Cardiac muscle cell (in vitro differentiated cells and primary cell): ENCODE measurements around the gene TJP3. TPM values are rescaled to one million over a fixed set of nuclear protein-coding genes. Genes with fewer than 3 reads are reported as not detected.
"Not testable (repeated sequence)": the region's sequence is repeated elsewhere in the genome, so short reads cannot be mapped to it uniquely, and the experiment has no call there.

Source experiments
- DNase-seq, 2 donors: peaks; one replicate each; pipeline versions ENCODE4 v3.0.0 to v3.0.0-alpha.2; 2010 to 2017; ENCODE audit warnings: low read depth in 1 of 2, low spot score in 1 of 2
- H3K27ac ChIP-seq: fragments of 200-600 bp; sonication (generic); 2 replicates; pipeline ENCODE4 v1.5.1; 2016
- H3K27me3 ChIP-seq: fragments of 200-600 bp; sonication (generic); 2 replicates; pipeline ENCODE4 v1.6.0; 2016; ENCODE audit warnings: control low read depth
- H3K36me3 ChIP-seq: fragments of 200-600 bp; sonication (generic); 2 replicates; pipeline ENCODE4 v1.5.1; 2016; ENCODE audit warnings: control low read depth
- H3K4me1 ChIP-seq: fragments of 200-600 bp; sonication (generic); 2 replicates; pipeline ENCODE4 v1.8.1; 2017; ENCODE audit warnings: low read depth, mild to moderate bottlenecking, mixed run types
- H3K4me3 ChIP-seq: fragments of 200-600 bp; sonication (generic); 2 replicates; pipeline ENCODE4 v1.5.1; 2016; ENCODE audit warnings: mild to moderate bottlenecking
- H3K9me3 ChIP-seq: fragments of 200-600 bp; sonication (generic); 2 replicates; pipeline ENCODE4 v1.5.1; 2017; ENCODE audit warnings: low read depth, mild to moderate bottlenecking, control low read depth
- CTCF ChIP-seq: IDR thresholded peaks from 2 replicates; pipeline ENCODE4 v1.5.1; 2012; ENCODE audit warnings: low read depth, mild to moderate bottlenecking, low read length
- polyA plus RNA-seq: library from polyadenylated mRNA; unstranded; fragments of >200 nt; fragmentation: Nextera tagmentation; extraction: Ambion mirVana; gene quantifications from 2 replicates; pipeline ENCODE4 v1.2.1, GENCODE V29; 2016
- total RNA-seq: library from RNA; depleted of rRNA; stranded (reverse); fragments of >200 nt; gene quantifications from 2 replicates; pipeline ENCODE4 v1.2.3, GENCODE V29; 2016

Gene TJP3
- total and polyA plus RNA-seq, 2 experiments from 2014 or later: 5.0 to 5.2 TPM

- Histone ChIP-seq H3K36me3 (peaks cover 5% of the 10 kb centered on the region), H3K27me3 (no peaks in the 10 kb centered on the region), H3K4me3 (no peak overlapping the region), H3K9me3 (no peaks in the 10 kb centered on the region), H3K27ac (no peak overlapping the region), H3K4me1 (no peaks in the 10 kb centered on the region)
- TF ChIP-seq CTCF: no peak
- no peak for DNase-seq
Observed at GRCh38 chr19:3661284-3662238, 46.6 kb upstream of the TJP3 start.

DNA sequence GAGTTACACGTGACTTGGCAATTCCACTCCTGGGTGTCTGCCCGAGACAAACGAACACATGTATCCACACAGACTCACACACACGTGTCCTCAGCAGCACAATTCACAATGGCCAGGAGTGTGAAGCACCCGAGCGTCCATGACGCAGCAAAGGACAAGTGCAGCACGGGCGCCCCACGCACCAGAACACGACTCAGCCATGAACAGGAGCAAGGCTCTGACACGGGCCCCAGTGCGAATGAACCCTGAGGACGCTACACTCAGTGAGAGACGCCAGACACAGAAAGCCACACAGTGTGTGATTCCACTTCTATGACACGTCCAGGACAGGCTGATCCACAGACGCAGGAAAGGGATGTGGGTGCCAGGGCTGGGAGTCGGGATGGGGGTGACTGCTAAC, 44.3 kb upstream of the TJP3 start:
- H3K27me3 ChIP-seq: no peaks in the 10 kb centered on the region
- TF ChIP-seq CTCF: no peak
- no peaks in the 10 kb centered on the region for H3K4me1 ChIP-seq
- H3K27ac ChIP-seq: no peak overlapping the region
- no peaks in the 10 kb centered on the region for H3K9me3 ChIP-seq
- no peak overlapping the region for H3K4me3 ChIP-seq
- no peak for DNase-seq
- no peaks in the 10 kb centered on the region for H3K36me3 ChIP-seq

- Histone ChIP-seq H3K4me1 (no peaks in the 10 kb centered on the region), H3K4me3 (no peak overlapping the region), H3K36me3 (no peaks in the 10 kb centered on the region), H3K27ac (no peak overlapping the region), H3K9me3 (no peaks in the 10 kb centered on the region), H3K27me3 (no peaks in the 10 kb centered on the region)
- DNase-seq: no peak
- no peak for TF ChIP-seq CTCF
Observed at GRCh38 chr19:3664879-3665642, 43.1 kb upstream of the TJP3 start.

DNA sequence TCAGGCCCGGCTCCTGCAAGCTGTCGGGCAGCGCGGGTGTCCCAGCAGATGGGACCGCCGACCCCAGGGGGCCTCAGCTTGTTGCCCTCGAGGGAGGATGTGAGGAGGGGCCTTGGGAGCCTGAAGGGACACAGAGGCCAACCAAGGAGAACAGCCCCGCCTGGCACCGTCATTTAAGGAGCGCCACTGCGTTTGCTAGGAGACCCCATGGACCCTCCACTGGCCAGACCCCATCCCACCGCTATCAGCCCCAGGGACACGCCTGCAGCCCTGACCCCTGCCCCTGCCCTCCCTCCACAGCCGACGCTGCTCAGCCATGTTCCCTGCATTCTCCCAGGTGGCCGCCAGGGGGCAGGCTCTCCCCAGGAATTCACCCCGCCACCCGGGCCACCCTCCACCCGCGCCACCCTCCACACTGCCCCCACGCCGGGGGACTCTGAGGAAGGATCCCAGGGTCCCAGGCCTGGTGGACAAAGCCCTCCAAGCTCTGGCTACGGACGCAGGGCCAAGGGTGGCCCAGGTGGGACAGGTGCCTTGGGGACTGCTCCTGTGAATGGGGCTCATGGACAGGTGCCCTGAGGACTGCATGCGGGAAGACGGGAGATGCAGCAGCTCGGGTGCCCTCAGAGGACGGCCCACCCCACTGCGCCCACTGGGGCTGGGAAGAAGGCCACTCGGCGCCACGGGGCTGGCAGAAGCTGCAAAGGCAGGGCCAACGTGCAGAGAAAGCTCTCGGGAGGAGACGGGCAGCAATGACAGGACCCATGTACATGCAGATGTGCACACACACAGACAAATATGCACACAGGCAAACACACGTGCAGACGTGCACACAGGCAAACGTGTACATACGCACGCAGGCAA, 42.3 kb upstream of the TJP3 start:
- Histone ChIP-seq H3K36me3 (no peaks in the 10 kb centered on the region), H3K27me3 (no peaks in the 10 kb centered on the region), H3K9me3 (no peaks in the 10 kb centered on the region), H3K27ac (no peak overlapping the region), H3K4me1 (no peaks in the 10 kb centered on the region), H3K4me3 (no peak overlapping the region)
- TF ChIP-seq CTCF: peak; percentile 78
- DNase-seq: peak; percentile 37 to 53

GRCh38 chr19:3666545-3666856, 41.7 kb upstream of the TJP3 start:
- H3K27me3 ChIP-seq, H3K4me1 ChIP-seq, H3K9me3 ChIP-seq, H3K36me3 ChIP-seq, H3K4me3 ChIP-seq, H3K27ac ChIP-seq, DNase-seq: not testable (repeated sequence)
